HG03135 (cell line): Measurements from ENCODE around the gene NEDD4.
"Not testable (repeated sequence)": the region's sequence is repeated elsewhere in the genome, so short reads cannot be mapped to it uniquely, and the experiment has no call there.

ENCODE experiments used
- ATAC-seq: cut with Tn5 transposase; IDR thresholded peaks from one replicate; pipeline ENCODE4 v1.9.1; 2021; ENCODE audit warnings: mild to moderate bottlenecking, moderate library complexity; ENCODE audit not compliant: unreplicated experiment

NEDD4 gene

GRCh38 chr15:55786341-55786740, 207.1 kb downstream of the NEDD4 start:
- no peak for ATAC-seq

- ATAC-seq: not testable (repeated sequence)
These were observed 207.8 kb downstream of the NEDD4 start for GRCh38 chr15:55785593-55785992.

- no peak for ATAC-seq
These were observed 209.1 kb downstream of the NEDD4 start for GRCh38 chr15:55784286-55784685.

- ATAC-seq: no peak
These were observed 210.5 kb downstream of the NEDD4 start for GRCh38 chr15:55782901-55783300.

GRCh38 chr15:55780292-55780691, 213.1 kb downstream of the NEDD4 start:
- ATAC-seq: no peak

- no peak for ATAC-seq
These were observed 214.5 kb downstream of the NEDD4 start for GRCh38 chr15:55778932-55779331.
